ENCODE data around the gene ZNF548. TPM values are rescaled to one million over a fixed set of nuclear protein-coding genes. Genes with fewer than 3 reads are reported as not detected.
A peak's percentile ranks its signal among the peaks of the same experiment; 100 is the strongest.

The ZNF548 gene
- total and polyA plus RNA-seq, 2 experiments from 2014 or later = 1.9 to 9.8 TPM

DNA sequence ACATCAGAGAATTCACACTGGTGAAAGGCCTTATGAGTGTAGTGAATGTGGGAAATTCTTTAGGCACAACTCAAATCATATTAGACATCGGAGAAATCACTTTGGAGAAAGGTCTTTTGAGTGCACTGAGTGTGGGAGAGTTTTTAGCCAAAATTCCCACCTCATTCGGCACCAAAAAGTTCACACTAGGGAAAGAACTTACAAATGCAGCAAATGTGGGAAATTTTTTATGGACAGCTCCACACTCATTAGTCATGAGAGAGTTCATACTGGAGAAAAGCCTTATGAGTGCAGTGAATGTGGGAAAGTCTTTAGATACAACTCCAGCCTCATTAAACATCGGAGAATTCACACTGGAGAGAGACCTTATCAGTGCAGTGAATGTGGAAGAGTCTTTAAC is 31.4 kb downstream of the ZNF548 start (continued):
- TF ChIP-seq STAT1 (IDR thresholded peaks at IDR 0.05; ENCODE audit: unreplicated experiment) = no peak
- no peak for TF ChIP-seq CREB1 (CRISPR knock-in tag; IDR thresholded peaks at IDR 0.05; ENCODE audit: low read depth)
- TF ChIP-seq, protein P1, sequence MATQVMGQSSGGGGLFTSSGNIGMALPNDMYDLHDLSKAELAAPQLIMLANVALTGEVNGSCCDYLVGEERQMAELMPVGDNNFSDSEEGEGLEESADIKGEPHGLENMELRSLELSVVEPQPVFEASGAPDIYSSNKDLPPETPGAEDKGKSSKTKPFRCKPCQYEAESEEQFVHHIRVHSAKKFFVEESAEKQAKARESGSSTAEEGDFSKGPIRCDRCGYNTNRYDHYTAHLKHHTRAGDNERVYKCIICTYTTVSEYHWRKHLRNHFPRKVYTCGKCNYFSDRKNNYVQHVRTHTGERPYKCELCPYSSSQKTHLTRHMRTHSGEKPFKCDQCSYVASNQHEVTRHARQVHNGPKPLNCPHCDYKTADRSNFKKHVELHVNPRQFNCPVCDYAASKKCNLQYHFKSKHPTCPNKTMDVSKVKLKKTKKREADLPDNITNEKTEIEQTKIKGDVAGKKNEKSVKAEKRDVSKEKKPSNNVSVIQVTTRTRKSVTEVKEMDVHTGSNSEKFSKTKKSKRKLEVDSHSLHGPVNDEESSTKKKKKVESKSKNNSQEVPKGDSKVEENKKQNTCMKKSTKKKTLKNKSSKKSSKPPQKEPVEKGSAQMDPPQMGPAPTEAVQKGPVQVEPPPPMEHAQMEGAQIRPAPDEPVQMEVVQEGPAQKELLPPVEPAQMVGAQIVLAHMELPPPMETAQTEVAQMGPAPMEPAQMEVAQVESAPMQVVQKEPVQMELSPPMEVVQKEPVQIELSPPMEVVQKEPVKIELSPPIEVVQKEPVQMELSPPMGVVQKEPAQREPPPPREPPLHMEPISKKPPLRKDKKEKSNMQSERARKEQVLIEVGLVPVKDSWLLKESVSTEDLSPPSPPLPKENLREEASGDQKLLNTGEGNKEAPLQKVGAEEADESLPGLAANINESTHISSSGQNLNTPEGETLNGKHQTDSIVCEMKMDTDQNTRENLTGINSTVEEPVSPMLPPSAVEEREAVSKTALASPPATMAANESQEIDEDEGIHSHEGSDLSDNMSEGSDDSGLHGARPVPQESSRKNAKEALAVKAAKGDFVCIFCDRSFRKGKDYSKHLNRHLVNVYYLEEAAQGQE (IDR thresholded peaks at IDR 0.05; ENCODE audit: unreplicated experiment) = no peak
- no peak for TF ChIP-seq POLR2AphosphoS5 (IDR thresholded peaks at IDR 0.05; ENCODE audit: low read depth)
- TF ChIP-seq ZNF331 (CRISPR knock-in tag; IDR thresholded peaks at IDR 0.05; ENCODE audit: low read depth) = no peak

DNA sequence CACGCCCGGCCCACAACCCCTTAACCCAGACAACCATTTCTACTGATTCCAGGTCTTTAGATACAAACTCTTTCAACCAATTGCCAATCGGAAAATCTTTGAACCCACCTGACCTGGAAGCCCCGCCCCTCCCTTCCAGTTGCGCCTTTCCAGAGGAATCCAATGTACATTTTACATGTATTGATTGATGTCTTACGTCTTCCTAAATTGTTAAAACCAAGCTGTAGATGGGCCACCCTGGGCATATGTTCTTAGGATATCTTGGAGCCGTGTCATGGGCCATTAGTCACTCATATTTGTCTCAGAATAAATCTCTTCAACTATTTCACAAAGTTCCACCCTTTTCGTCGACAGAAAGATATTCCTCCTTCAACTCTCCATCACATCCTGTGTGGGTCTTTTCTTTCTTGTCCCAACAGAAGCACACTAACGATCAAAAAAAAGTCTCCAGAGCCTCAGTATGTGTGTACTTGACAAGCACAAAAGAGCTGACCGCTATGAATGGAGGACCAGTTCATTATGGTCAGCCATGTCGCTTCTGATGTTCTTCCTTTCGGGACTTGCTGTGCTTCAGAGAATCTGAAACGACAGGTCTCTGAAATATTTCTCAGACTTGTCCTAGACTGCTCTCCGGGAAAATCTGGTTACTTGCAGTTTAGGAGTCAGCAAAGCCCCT is 44.9 kb downstream of the ZNF548 start:
- no peaks in the 10 kb centered on the region for H3K9me2 ChIP-seq (ENCODE audit: insufficient read depth)
- H2AFZ ChIP-seq = peak overlapping the region; percentile 28; the same call in 1 of the 2 replicates
- peaks cover 7% of the 10 kb centered on the region; the same call in 2 of the 3 replicates for H3K9me3 Mint-ChIP-seq
- H3K4me1 ChIP-seq (ENCODE audit: insufficient read depth) = peaks cover 12% of the 10 kb centered on the region
- peaks cover 14% of the 10 kb centered on the region; the same call in 2 of the 3 replicates for H3K4me1 Mint-ChIP-seq
- peak overlapping the region; percentile 71 for H3K27ac ChIP-seq (ENCODE audit: low read depth)
- H3K36me3 Mint-ChIP-seq (ENCODE audit: low read depth) = peaks cover 14% of the 10 kb centered on the region
- ATAC-seq (peak; percentile 10), DNase-seq (ENCODE audit: low spot score) (peak; percentile 80)
- H3K4me3 Mint-ChIP-seq = peak overlapping the region; percentile 94
- H3K36me3 ChIP-seq (ENCODE audit: insufficient read depth) = no peaks in the 10 kb centered on the region; the same call in 1 of the 2 replicates
- no peaks in the 10 kb centered on the region for H3F3A ChIP-seq (replicated peaks; ENCODE audit: low read depth)
- peak overlapping the region; percentile 61 for H3K4me3 ChIP-seq
- peaks cover 40% of the 10 kb centered on the region for H3K79me2 ChIP-seq (replicated peaks; ENCODE audit: insufficient read depth)
- peaks cover 18% of the 10 kb centered on the region for H4K20me1 ChIP-seq (replicated peaks; ENCODE audit: insufficient read depth)
- peaks cover 7% of the 10 kb centered on the region for H3K27me3 Mint-ChIP-seq (ENCODE audit: insufficient read depth, low read depth, poor library complexity)
- H3K4me2 ChIP-seq = peak overlapping the region; percentile 85
- H3K27ac Mint-ChIP-seq = peak overlapping the region; percentile 99
- H3K27me3 ChIP-seq (ENCODE audit: insufficient read depth) = no peaks in the 10 kb centered on the region
- TF ChIP-seq EZH2 (IDR thresholded peaks at IDR 0.05; ENCODE audit: low read depth, unreplicated experiment) = no peak
- TF ChIP-seq, protein P2, sequence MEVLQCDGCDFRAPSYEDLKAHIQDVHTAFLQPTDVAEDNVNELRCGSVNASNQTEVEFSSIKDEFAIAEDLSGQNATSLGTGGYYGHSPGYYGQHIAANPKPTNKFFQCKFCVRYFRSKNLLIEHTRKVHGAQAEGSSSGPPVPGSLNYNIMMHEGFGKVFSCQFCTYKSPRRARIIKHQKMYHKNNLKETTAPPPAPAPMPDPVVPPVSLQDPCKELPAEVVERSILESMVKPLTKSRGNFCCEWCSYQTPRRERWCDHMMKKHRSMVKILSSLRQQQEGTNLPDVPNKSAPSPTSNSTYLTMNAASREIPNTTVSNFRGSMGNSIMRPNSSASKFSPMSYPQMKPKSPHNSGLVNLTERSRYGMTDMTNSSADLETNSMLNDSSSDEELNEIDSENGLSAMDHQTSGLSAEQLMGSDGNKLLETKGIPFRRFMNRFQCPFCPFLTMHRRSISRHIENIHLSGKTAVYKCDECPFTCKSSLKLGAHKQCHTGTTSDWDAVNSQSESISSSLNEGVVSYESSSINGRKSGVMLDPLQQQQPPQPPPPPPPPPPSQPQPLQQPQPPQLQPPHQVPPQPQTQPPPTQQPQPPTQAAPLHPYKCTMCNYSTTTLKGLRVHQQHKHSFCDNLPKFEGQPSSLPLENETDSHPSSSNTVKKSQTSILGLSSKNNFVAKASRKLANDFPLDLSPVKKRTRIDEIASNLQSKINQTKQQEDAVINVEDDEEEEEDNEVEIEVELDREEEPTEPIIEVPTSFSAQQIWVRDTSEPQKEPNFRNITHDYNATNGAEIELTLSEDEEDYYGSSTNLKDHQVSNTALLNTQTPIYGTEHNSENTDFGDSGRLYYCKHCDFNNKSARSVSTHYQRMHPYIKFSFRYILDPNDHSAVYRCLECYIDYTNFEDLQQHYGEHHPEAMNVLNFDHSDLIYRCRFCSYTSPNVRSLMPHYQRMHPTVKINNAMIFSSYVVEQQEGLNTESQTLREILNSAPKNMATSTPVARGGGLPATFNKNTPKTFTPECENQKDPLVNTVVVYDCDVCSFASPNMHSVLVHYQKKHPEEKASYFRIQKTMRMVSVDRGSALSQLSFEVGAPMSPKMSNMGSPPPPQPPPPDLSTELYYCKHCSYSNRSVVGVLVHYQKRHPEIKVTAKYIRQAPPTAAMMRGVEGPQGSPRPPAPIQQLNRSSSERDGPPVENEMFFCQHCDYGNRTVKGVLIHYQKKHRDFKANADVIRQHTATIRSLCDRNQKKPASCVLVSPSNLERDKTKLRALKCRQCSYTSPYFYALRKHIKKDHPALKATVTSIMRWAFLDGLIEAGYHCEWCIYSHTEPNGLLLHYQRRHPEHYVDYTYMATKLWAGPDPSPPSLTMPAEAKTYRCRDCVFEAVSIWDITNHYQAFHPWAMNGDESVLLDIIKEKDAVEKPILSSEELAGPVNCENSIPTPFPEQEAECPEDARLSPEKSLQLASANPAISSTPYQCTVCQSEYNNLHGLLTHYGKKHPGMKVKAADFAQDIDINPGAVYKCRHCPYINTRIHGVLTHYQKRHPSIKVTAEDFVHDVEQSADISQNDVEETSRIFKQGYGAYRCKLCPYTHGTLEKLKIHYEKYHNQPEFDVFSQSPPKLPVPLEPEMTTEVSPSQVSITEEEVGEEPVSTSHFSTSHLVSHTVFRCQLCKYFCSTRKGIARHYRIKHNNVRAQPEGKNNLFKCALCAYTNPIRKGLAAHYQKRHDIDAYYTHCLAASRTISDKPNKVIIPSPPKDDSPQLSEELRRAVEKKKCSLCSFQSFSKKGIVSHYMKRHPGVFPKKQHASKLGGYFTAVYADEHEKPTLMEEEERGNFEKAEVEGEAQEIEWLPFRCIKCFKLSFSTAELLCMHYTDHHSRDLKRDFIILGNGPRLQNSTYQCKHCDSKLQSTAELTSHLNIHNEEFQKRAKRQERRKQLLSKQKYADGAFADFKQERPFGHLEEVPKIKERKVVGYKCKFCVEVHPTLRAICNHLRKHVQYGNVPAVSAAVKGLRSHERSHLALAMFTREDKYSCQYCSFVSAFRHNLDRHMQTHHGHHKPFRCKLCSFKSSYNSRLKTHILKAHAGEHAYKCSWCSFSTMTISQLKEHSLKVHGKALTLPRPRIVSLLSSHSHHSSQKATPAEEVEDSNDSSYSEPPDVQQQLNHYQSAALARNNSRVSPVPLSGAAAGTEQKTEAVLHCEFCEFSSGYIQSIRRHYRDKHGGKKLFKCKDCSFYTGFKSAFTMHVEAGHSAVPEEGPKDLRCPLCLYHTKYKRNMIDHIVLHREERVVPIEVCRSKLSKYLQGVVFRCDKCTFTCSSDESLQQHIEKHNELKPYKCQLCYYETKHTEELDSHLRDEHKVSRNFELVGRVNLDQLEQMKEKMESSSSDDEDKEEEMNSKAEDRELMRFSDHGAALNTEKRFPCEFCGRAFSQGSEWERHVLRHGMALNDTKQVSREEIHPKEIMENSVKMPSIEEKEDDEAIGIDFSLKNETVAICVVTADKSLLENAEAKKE (CRISPR knock-in tag; IDR thresholded peaks at IDR 0.05) = no peak
- no peak for TF ChIP-seq STAT1 (IDR thresholded peaks at IDR 0.05; ENCODE audit: unreplicated experiment)
- TF ChIP-seq, protein P3, sequence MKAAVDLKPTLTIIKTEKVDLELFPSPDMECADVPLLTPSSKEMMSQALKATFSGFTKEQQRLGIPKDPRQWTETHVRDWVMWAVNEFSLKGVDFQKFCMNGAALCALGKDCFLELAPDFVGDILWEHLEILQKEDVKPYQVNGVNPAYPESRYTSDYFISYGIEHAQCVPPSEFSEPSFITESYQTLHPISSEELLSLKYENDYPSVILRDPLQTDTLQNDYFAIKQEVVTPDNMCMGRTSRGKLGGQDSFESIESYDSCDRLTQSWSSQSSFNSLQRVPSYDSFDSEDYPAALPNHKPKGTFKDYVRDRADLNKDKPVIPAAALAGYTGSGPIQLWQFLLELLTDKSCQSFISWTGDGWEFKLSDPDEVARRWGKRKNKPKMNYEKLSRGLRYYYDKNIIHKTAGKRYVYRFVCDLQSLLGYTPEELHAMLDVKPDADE (IDR thresholded peaks at IDR 0.05) = no peak
- TF ChIP-seq ZNF331 (CRISPR knock-in tag; IDR thresholded peaks at IDR 0.05; ENCODE audit: low read depth) = no peak
- TF ChIP-seq JUNB (IDR thresholded peaks at IDR 0.05; ENCODE audit: unreplicated experiment) = no peak
- TF ChIP-seq EZH2phosphoT487 (IDR thresholded peaks at IDR 0.05; ENCODE audit: unreplicated experiment) = no peak

Measured in GM23338 (cell line).